OCI-LY3 (cell line): ENCODE results near the gene COPZ2.

ENCODE experiments used
- CTCF ChIP-seq: fragments of 200-600, 300-600 bp; sonication (generic); IDR thresholded peaks from 2 replicates; pipeline ENCODE4 v1.5.1; 2014; ENCODE audit warnings: antibody characterized with exemption, low read length, low read depth
- EZH2phosphoT487 ChIP-seq: fragments of 200-600 bp; shearing (Covaris generic); IDR thresholded peaks from 2 replicates; pipeline ENCODE4 v1.6.1; 2018; ENCODE audit warnings: antibody characterized with exemption, mixed run types, low read depth

- TF ChIP-seq CTCF = no peak
- no peak for TF ChIP-seq EZH2phosphoT487
Observed at GRCh38 chr17:48001197-48001596, 36.4 kb downstream of the COPZ2 start.
